Kasumi-1 (cell line): ENCODE measurements around the gene PTPRC.

ENCODE experiments used
- DNase-seq, 2 experiments: peaks; one replicate each; lab custom pipeline; 2025; lab: John Stamatoyannopoulos, UW

Gene PTPRC

DNA sequence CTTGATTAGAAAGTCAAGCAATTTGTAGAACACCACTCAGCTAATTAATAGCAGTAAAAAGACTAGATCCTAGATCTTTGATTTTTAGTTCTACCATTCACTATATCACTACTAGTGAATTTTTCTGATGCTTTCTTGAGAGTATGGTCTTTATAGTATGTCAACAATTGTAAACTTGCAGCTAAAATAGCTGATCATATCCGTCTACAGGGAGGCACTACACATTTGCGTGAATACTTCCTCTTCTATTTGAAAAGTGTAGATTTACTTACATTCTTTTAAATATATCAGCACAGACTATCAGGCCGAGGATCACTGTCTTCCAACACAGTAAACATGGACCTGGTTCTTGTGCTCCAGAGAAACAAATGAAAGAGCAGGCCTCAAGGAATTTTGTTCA is 18.6 kb upstream of the PTPRC start:
- no peak for DNase-seq

DNA sequence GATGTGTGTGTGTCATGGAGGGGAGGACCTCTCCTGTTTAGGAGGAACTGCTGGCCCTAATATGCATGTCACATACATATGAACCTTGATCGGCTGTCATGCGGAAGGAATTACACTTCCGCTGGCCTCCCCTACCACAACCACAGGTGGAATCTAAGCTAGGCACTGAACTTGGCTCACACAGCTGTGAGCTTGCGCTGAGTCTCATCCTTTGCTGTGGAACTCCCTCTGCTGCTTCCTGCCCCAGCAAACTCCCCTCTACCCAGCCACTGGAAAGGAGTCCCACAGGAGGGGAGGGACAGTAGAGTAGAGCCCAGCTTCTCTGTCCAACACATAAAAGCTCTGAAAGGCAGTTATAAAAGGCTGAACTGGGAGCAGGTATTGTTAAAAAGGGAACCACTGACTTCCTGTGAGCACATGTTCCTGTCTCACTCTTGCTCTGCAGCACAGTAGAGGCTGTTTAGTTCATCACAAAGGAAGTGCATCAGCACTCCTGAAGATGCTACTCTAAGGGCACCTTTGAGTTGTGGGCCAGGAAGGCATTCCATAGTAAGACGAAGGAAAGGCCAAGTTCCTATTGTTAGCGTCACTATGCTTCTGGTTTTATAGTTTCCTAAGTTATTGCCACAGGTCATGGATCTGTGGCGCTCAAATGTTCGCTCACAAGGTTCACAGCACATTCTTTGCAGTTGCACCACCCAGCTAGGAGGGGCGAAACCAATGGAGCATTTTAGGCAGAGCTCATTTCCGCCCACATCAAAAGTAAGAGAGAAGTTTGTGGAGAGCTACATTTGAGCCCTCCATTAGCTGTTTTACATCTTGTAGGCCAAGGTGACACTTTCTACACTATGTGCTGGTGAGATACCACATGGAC is 17.7 kb upstream of the PTPRC start:
- peak; percentile 75 to 76 for DNase-seq

DNA sequence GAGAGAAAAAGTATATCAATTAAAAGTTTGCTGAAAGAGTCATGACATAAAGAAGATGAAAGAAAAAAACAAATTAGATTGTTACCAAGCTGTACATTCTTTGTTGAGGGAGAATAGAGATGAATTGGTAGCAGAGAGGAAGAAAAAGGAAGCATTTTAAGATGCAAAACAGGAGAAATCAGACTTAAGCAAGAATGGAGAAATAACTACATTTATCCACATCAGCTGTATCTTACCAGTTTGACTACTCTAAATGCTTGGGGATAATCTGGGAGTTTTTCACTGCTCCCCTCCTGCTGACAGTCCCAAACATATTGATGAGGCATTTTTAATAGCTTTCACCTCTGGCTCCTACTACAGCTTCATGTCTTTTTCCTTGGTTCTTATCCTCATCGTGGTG is 16.8 kb upstream of the PTPRC start:
- DNase-seq: no peak

DNA sequence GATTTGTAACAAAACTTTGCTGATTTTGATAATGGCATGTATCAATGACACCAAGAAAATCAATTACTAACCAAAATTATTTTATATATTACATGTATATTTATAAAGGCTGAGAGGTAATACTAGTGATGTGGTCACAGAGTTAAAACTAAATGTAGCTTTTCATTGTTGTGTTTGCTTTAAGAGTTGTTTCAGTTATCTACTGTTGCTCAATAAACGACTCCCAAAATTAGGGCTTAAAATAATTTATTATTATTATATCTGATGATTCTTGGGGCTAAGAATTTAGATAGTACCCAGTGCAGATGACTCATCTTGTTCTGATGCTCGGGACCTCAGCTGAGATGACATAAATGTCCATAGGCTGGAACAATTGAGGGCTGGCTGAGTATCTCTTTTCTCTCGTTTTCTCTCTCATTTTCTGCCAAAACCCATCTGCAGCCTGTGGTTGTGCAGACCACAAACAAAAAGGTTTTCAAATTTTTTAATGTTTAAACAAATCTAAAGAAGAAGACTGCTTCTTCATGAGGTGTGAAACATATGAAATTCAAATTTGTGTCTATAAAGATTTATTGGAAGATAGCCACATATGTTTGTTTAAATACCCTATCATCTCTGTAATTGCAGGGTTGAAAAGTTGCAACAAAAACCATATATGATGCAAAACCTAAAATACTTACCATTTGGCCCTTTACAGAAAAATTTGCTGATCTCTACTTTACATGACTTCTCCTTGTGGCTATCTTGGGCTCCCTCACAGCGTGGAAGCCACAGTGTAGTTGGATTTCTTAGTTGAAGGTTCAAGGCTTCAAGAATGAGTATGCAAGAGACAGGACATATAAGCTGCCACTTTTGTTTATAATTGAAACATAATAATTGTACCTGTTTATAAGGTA is 14.8 kb upstream of the PTPRC start:
- no peak for DNase-seq

DNA sequence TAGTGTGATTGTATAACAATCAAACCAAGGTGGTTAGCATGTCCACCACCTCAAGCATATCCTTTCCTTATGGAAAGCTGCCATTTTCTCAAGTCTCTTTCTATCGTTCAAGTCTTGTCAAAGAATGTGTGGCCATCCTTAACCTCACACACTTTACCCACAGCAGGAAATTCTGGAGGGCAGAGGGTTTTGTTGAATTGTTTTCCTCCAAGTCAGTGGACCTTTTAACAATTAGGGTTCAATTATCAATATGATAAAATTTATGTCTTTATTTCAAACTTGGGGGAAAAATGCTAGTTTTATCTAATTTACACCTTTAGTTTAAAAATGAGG is 14.2 kb upstream of the PTPRC start:
- DNase-seq: no peak

DNA sequence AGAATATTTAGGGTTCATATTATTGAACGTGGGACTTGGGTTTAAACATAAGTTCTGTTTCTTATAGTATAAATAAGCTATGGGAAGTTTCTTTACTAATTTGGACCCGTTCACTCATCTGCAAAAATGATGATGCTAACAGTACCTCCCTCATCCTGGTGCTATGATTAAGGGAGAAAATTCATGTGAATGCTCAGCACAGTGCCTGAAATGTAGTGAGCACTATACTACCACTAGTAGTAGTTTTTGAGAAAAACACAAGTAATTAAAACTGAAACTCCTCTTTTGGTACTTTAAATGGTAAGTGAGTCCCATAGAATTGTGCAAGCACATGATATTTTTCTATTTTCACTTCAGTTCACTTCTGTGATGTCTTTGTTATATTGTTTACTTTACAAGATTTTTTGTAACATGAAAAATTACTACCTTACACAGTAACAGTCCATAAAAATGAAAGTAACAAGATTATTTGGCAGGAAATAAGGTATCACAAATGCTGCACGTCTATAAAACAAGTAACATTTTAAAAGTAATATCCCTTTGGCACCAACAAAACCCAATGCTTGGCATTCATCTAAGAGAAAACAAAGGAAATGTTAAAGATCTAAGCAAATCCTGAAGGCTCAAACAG is 11.3 kb upstream of the PTPRC start:
- no peak for DNase-seq

DNA sequence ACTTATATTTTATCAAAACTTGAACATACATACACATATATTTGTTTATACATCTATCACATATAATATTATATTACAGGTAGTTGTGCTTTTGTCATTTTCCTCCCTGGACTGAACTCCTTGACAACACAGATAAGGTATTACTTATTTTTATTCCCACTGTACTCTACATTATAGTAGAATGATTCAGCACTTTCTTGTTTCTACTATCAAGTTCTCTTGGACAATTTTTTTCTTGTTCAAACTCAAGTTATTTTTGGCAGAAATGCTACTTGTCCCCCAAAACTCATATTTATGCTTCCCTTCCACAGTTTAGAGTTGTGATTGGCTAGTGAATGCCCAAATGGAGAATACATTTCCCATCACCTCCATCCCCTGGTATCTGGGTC is 10.8 kb upstream of the PTPRC start:
- DNase-seq: no peak

DNA sequence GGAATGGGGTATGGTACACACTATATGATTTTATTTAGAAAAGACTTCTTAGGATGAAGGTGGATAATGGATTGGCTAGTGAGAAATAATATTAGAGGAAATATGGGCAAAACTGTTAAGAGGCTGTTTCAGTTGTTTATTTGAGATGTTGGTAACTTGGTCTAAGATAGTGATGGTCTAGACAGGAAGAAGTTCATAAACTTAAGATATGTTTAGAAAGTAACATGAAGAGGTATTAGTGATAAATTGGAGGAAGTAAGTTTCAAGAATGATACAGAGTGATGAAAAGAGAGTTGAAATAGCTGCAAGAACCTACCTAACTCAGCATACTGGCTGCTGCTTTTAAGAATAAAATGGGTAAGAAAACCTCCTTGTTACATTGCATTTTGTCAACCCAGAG is 9.2 kb upstream of the PTPRC start:
- no peak for DNase-seq

DNA sequence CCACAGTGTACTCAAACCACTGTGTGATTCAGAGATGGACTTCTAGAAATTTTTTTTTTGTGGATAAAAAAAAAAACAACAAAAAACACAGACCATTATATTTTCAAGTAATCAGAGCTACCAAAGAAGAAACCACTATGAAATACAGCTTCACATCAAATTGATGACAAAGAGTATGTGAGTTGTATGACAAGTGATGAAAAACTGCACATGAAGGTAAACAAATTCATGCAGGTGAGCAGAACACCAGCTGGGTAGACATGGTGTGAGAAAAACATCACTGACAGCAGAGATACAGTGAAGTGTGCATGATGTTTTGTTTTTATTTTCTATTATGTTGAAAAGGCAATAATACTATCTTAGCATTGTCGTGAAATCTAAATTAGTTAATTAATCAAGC is 8.0 kb upstream of the PTPRC start:
- no peak for DNase-seq

DNA sequence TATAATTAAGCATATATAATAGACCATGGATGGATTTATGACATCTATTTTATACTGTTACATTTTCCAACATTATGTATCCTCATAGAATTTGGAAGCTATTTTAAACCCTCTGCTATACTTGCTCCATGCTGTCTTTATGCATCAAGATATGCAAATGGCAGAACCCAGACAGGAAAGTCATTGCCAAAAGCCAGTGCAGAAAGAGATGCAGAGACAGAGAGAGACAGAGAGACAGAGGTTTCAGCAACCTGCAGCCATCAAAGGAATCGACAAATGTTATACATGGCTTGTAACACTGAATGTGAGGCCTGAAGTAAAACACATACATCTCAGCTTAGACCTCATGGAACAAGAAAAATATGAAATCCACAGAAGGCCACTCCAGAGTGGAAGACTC is 7.5 kb upstream of the PTPRC start:
- DNase-seq: no peak

DNA sequence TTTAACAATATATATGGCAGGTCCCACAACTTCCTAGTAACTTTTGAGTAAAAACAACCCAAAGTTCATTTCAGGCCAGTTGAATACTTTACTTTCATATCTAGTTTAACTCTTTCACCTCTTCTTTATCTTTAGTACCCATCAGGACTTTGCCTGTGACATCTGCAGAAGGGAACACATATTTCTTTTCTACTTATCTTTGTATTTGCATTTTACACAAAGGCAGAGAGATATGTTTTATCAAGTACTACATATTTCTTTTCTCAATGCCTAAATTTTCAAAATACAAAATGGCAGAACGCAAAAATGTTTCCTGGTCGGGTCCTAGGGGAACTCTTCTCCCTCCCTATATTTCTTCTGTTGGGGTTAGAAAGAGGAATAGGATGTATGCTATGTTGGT is 6.8 kb upstream of the PTPRC start:
- no peak for DNase-seq

DNA sequence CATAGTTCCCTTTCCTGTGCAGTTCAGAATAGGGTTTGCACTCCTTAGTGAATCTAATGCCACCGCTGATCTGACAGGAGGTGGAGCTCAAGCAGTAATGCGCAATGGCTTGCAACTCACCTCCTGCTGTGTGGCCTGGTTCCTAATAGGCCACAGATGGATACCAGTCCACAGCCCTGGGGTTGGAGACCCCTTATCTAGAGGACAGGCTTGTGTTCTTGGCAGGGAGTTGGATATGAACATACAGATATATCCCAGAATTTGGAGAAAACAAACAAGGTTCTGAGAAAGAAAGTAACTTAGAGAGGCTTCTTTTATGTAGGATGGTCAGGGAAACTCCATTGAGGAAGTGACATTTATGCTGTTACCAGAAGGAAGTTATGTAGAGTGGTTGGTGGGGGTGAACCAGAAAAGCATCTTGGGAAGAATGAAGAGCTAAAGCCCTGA is 5.1 kb upstream of the PTPRC start:
- peak; percentile 20 to 34 for DNase-seq

DNA sequence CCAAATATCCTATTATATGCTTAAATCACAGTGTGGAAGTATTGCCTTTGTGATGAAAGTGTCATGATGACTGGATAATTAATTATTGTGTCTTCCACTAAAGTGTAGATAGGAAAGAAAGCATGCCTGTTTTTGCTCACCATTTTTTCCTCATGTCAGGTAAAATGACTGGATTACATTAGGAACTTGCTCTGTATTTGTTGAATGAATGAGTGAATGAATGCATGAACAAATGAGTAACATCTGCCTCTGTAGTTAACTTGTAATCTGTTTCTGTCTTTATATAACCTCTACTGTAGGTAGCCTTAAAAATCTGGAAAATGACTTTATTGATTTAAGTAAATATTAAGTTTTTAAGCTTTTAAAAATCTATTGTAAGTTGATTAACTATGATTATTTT is 2.9 kb upstream of the PTPRC start:
- DNase-seq: no peak

DNA sequence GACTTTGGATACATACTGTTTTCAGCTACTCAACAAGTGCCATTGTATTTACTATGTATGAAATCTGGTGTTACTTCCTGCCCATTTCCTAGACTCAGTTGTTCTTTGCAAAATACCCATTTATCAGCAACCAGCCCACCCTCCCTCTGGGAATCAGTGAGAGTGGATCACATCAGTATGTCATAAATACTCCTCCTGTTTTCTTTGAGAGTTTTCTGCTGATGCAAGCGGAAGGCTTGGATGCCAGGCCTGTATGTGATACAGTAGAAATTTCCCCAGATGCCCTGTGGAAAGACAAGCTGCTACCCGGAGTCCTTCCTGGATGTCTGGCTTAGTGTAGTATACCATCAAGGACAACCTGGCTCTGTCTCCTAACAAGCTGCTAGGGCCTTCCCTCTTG is 2.4 kb upstream of the PTPRC start:
- no peak for DNase-seq

DNA sequence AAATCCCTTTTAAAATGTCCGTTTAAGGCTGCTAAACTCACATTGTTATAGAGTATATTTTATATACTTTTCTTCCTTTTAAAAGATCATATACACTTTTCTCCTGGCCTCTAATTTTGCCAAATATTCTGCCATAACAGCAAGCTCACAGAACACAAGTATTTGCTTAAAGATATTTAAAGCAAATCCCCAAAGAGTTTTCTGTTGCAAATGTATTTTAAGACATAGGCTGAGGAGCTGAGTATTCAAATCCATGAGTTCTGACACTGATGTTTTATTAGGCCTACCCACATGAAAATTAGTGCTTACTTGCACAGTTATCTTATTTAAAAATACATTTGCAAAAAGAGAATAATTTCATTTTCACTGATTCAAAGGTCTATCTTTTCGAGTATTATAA is 1.7 kb upstream of the PTPRC start:
- DNase-seq: no peak

DNA sequence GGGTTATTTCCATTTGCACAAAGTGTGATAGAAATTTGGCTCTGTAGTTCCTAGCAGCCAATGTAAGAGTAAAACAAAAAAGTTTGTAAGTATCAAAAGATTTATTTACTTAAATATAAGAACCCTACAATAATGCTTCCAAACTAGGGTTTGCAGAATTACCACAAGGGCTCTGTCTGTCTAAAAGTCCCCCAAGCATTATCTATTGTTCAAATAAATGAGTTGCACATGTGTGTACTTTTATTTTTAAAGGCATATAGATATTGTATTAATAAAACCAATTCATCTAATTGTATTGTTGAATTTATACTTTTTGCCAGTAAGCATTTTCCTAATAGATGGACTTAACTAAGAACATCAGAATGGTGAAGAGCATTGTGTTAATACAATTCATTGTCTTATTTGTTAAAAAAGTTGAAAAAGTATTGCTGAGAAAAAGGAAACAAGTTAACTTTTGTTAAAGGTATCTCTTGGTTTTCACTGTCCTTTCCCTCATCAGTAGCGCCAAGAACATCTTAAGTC is 863 bp upstream of the PTPRC start:
- no peak for DNase-seq

DNA sequence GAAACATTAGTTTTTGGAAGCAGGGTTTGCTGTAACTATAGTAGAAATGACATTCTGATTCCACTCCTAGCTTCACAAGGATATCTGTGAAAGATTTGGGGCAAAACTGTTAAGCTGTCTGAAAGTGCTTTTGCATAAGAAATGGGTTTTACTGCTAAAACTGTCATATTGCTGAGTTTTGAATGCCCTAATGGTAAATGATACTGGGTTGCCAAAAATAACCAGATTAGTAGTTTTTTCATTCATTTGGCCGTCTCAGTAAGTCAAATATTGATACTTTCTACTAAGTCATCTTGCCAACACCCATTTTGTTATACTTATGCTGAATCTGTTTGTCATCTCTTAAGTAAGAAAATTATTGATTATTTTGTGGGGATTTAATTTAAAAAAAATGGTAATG is 399 bp upstream of the PTPRC start:
- DNase-seq: no peak

DNA sequence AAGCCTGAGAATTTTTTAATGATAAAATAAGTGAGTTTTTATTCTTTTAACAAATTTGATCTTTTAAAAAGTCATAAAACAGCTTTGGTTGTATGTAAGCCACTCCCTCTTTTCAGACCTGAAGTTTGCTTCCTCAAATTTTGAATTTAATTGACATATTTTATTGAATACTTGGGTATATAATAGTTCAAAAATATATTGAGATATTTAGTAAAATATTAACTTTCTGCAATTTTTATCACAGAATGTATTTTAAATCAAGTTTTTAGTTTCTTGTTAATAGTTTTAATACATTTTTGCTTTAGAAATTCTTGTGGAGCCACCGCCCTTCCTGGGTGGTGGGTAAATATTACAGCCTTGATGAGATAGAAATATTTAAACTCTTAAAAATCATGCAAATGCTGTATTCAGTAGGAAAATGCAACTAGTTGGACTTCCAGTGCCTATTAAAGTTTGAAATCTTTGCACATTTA is 867 bp downstream of the PTPRC start:
- peak; percentile 37 to 55 for DNase-seq

DNA sequence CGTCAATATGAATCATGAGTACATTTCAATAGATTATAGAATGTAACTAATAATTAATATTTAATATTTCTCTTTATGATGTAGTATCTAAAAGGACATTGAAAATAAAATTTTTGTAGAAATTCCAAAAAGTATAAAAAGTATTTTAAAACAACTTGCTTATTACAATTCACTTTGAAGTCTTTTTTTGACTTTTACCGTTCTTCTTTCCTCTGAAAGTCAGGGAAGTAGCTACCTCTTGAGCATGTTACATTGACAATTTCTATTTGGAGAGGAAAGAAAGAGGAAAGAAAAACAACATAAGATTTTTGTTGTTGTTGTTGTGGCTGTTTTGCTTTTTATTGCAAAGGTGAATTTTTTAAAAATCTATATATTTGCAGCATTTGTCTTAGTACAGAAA is 1.3 kb downstream of the PTPRC start:
- DNase-seq: peak; percentile 24 to 27

DNA sequence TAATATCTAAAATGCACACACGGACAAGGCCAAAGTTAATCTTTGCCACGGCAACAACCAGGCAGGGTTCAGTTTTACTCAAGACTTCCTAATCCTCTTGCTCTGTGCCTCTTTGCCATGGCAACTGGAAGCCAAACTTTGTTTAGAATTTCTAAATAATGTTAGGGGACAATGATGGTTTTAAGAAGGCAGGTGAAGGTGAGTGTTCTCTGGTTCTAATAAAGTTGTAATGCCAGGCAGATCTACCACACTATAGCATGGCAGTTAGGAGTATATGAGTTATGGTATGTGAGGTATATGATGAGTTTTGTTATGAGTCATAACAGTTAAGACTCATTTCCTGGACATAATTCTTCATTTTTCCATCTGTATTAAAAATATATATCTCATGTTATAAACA is 2.7 kb downstream of the PTPRC start:
- DNase-seq: peak; percentile 68 to 70

DNA sequence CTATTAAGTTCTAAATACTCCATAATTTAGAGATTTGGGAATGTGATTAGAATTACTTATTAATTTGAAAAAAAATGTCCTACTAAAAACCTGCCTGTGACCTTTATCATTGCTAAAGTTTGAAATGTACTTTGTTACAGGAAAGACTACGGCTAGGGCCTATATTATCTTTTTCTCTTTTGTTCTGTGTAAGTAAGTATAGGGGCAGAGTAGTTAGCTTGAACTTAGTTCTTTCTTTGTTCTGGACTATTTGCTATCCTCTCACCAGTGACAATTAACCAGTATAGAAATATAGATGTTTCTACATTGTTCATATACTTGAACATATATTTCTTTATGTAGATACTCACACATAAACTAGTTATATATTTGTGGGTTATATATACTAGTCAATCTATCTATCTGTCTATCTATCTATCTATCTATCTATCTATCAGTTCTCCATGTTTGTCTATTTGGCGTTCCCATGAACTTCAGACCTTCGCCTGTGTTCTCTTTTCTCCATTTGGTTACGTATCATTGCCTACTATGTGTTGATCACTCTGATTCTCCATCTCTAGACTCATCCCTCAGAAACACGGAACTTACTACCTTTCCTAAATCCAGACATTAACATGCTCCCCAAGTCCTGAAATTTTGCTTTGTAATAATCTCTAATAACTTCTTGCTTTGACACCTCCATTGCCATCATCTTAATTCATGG is 3.3 kb downstream of the PTPRC start:
- peak in 1 of 2 experiments; percentile 5 for DNase-seq

DNA sequence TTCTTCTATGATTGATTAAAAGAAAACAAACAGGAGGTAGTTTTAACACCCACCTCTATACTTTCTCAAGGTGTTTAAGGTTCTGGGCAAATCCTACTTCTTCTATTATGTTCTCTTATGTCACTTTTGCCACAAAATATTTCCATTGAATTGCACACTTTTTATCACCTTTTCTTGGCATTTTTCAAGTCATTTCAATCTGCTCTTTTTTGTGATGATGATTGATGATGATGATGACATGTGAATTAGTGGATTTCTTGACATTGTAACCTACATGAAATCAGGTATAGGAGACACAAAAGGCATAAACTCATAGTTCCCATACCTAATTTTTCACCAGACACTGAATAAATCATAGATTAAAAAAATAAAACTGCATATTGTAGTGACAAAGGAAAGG is 4.1 kb downstream of the PTPRC start:
- DNase-seq: no peak
